ENCODE measurements around the gene BAHCC1. TPM values are rescaled to one million over a fixed set of nuclear protein-coding genes. Genes with fewer than 3 reads are reported as not detected.

The BAHCC1 gene
- total RNA-seq, 1 donor from 2014 or later, result 8.4 TPM

DNA sequence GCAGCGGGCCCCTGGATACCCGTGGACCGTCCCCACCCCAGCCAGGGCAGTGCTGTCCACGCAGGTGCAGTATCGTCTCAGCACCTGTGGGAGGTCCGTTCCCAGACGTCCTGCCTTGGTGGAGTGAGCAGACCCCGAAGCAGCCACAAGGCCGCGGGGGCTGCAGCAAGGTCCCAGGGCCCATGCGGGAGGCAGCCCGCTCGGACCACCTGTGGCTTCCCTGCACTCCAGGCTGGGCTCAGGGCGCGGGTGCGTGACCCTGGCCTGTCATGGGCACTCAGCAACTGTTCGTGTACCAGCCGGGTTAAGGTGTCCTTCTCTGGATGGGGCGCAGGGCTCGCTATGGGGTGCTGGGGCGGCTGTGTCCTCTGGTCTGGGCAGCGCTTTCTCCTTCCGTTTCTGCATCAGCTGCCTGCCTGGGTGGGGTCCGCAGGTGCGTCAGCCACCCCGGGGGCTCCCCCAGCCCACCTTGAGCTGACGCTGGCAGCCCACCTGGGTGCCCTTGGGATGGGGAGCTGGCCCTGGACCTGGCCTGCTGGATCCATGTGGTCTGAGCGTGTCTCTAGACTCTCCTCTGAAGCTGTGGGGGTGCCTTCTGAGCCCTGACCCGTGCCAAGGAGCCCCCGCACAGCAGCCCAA, 18.4 kb downstream of the BAHCC1 start:
- no peak overlapping the region for H3K27ac ChIP-seq (ENCODE audit: low read depth, low read length)
- no peak overlapping the region for H3K4me3 ChIP-seq (ENCODE audit: low read length in 3 of 3)
- peak overlapping the region in 1 of 3 donors; percentile 25 for H3K9ac ChIP-seq (ENCODE audit: low read depth in 1 of 3, low read length in 3 of 3)
- no peaks in the 10 kb centered on the region for H3K36me3 ChIP-seq (ENCODE audit: control insufficient read depth in 3 of 3, insufficient read depth in 3 of 3, low read length in 3 of 3)
- peaks cover 0 to 10% (median 0%) of the 10 kb centered on the region in 3 donors for H3K27me3 ChIP-seq (ENCODE audit: control insufficient read depth in 3 of 3, insufficient read depth in 3 of 3, low read length in 3 of 3)
- H3K4me1 ChIP-seq (ENCODE audit: control insufficient read depth in 3 of 3, insufficient read depth in 3 of 3, low read length in 3 of 3), result peaks cover 30 to 44% (median 37%) of the 10 kb centered on the region in 3 donors
- H3K9me3 ChIP-seq (ENCODE audit: control insufficient read depth in 3 of 3, low read length in 3 of 3), result no peaks in the 10 kb centered on the region

DNA sequence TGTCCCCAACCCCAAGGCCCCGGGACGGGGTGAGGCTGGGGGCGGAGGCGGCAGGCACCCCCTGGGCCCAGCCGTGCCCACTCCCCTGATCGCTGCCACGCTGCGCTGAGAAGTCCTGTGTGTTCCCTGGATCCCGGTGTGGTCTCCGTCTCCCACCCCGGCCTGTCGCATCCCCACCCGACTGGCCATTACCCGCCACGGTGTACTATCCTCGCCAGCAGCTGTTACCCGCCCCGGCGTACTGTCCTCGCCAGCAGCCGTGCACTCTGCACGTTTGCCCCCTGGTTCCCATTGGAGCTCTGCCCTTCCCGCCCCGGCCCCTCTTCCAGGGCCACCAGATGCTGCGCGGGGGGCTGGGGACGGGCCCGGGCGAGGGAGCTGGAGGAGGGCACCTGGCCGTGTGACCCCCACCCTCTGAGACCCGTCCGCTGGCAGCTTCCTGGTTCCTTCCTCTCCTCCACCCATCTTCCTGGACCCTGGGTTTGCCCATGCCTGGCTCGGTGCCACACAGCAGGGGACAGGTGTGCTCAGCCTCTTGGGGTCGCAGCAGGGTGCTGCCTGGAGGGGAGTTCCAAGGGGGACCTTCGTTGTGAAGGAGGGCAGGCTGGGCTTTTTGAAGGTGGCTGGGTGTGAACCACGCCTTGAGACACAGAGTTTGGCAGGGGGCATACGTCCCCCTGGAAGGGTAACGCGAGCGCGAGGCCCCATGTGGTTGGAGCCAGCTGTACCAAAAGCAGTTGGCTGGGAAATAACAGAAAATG, 19.7 kb downstream of the BAHCC1 start:
- Histone ChIP-seq H3K27me3 (ENCODE audit: control insufficient read depth in 3 of 3, insufficient read depth in 3 of 3, low read length in 3 of 3) (peaks cover 0 to 17% (median 0%) of the 10 kb centered on the region in 3 donors), H3K27ac (ENCODE audit: low read depth, low read length) (no peak overlapping the region), H3K4me3 (ENCODE audit: low read length in 3 of 3) (no peak overlapping the region), H3K9me3 (ENCODE audit: control insufficient read depth in 3 of 3, low read length in 3 of 3) (no peaks in the 10 kb centered on the region), H3K36me3 (ENCODE audit: control insufficient read depth in 3 of 3, insufficient read depth in 3 of 3, low read length in 3 of 3) (no peaks in the 10 kb centered on the region), H3K4me1 (ENCODE audit: control insufficient read depth in 3 of 3, insufficient read depth in 3 of 3, low read length in 3 of 3) (peaks cover 39 to 52% (median 49%) of the 10 kb centered on the region in 3 donors), H3K9ac (ENCODE audit: low read depth in 1 of 3, low read length in 3 of 3) (no peak overlapping the region)

DNA sequence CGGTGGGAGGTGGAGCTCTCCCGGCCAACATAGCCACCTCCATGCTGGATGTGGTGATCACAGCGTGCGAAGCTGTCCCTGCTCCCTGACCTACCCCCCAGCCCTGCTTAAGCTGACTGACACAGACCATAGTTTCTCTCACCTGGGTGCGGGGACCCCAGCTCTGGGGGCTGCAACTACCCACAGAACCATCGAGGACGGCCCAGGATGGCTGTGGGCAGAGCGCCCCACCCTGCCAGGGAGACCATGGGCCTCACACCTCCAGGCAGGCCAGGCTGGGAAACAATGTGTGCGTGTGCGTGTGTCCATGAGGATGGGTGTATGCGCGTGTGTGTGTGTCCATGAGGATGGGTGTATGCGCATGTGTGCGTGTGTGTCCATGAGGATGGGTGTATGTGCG, 20.4 kb downstream of the BAHCC1 start:
- H3K4me1 ChIP-seq (ENCODE audit: control insufficient read depth in 3 of 3, insufficient read depth in 3 of 3, low read length in 3 of 3), result peaks cover 47 to 59% (median 57%) of the 10 kb centered on the region in 3 donors

DNA sequence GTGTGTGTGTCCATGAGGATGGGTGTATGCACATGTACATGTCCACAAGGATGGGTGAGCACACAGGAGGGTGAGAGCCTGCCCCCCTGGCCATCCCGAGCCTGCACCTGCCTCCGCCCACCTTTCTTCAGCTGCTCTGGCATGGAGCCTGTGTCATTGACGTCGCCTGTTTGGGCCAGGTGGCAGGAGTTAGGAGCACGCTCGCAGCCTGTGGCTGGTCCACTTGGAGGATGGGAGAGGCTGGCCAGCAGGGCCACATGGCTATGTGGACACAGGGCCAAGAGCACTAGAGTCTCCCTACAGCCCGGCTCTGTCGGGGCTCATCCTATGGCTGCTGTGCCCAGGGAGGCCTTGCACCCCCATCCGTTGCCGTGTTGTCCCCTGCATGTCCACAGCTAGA, 21.4 kb downstream of the BAHCC1 start:
- H3K36me3 ChIP-seq (ENCODE audit: control insufficient read depth in 3 of 3, insufficient read depth in 3 of 3, low read length in 3 of 3), result no peaks in the 10 kb centered on the region
- H3K4me1 ChIP-seq (ENCODE audit: control insufficient read depth in 3 of 3, insufficient read depth in 3 of 3, low read length in 3 of 3), result peaks cover 56 to 68% (median 66%) of the 10 kb centered on the region in 3 donors
- peak overlapping the region; percentile 92 for H3K27ac ChIP-seq (ENCODE audit: low read depth, low read length)
- H3K27me3 ChIP-seq (ENCODE audit: control insufficient read depth in 3 of 3, insufficient read depth in 3 of 3, low read length in 3 of 3), result peaks cover 0 to 25% (median 0%) of the 10 kb centered on the region in 3 donors
- H3K9me3 ChIP-seq (ENCODE audit: control insufficient read depth in 3 of 3, low read length in 3 of 3), result no peaks in the 10 kb centered on the region
- H3K9ac ChIP-seq (ENCODE audit: low read depth in 1 of 3, low read length in 3 of 3), result peak overlapping the region in 1 of 3 donors; percentile 33
- no peak overlapping the region for H3K4me3 ChIP-seq (ENCODE audit: low read length in 3 of 3)

More for the DNA sequence above, 20.4 kb downstream of the BAHCC1 start:
- no peaks in the 10 kb centered on the region for H3K36me3 ChIP-seq (ENCODE audit: control insufficient read depth in 3 of 3, insufficient read depth in 3 of 3, low read length in 3 of 3)
- H3K27me3 ChIP-seq (ENCODE audit: control insufficient read depth in 3 of 3, insufficient read depth in 3 of 3, low read length in 3 of 3), result peaks cover 0 to 23% (median 0%) of the 10 kb centered on the region in 3 donors
- H3K9me3 ChIP-seq (ENCODE audit: control insufficient read depth in 3 of 3, low read length in 3 of 3), result no peaks in the 10 kb centered on the region
- H3K9ac ChIP-seq (ENCODE audit: low read depth in 1 of 3, low read length in 3 of 3), result no peak overlapping the region
- H3K27ac ChIP-seq (ENCODE audit: low read depth, low read length), result no peak overlapping the region
- no peak overlapping the region for H3K4me3 ChIP-seq (ENCODE audit: low read length in 3 of 3)

DNA sequence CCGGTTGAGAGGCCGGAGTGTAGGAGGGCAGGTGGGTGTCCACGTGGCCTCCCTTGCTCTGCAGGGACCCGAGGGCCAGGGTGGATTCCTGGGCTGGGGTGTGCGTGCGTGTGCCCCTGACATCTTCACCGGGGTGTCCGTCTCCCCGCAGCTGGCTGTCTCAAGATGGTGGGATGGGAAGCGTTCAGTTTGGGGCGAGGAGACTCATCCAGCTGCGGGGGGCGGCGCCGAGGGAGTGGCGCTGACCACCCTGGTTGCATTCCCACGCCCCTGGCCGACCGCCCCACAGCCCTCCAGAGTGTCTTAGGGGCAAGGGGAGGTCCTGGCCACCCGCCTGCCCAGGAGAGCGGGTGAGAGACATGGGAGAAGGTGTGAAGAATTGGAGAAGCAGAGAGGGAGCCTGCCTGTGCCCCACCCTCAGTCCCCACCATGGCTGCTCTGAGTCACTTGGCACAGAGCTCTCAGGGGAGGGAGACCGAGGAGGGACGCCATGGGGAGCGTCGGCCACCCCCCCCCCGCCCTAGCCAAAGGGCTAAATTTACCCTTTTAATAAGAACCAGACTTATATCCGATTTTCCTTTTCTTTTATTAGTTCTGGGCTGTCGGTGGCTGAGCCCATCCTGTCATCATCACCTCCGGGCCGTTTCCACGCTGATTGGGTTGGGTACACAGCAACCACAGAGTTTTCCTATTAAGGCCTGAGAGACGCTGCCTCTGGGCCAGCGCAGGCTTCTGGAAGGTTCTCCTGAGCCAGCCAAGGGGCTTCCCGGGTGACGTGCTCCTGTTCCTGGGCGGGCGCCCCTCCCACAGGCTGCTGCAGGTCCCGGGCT, 22.0 kb downstream of the BAHCC1 start:
- Histone ChIP-seq H3K4me3 (ENCODE audit: low read length in 3 of 3) (no peak overlapping the region), H3K4me1 (ENCODE audit: control insufficient read depth in 3 of 3, insufficient read depth in 3 of 3, low read length in 3 of 3) (peaks cover 59 to 71% (median 71%) of the 10 kb centered on the region in 3 donors), H3K27me3 (ENCODE audit: control insufficient read depth in 3 of 3, insufficient read depth in 3 of 3, low read length in 3 of 3) (peaks cover 0 to 25% (median 0%) of the 10 kb centered on the region in 3 donors), H3K27ac (ENCODE audit: low read depth, low read length) (peak overlapping the region; percentile 92), H3K9ac (ENCODE audit: low read depth in 1 of 3, low read length in 3 of 3) (peak overlapping the region in 2 of 3 donors; percentile 33 to 38), H3K36me3 (ENCODE audit: control insufficient read depth in 3 of 3, insufficient read depth in 3 of 3, low read length in 3 of 3) (no peaks in the 10 kb centered on the region), H3K9me3 (ENCODE audit: control insufficient read depth in 3 of 3, low read length in 3 of 3) (no peaks in the 10 kb centered on the region)

DNA sequence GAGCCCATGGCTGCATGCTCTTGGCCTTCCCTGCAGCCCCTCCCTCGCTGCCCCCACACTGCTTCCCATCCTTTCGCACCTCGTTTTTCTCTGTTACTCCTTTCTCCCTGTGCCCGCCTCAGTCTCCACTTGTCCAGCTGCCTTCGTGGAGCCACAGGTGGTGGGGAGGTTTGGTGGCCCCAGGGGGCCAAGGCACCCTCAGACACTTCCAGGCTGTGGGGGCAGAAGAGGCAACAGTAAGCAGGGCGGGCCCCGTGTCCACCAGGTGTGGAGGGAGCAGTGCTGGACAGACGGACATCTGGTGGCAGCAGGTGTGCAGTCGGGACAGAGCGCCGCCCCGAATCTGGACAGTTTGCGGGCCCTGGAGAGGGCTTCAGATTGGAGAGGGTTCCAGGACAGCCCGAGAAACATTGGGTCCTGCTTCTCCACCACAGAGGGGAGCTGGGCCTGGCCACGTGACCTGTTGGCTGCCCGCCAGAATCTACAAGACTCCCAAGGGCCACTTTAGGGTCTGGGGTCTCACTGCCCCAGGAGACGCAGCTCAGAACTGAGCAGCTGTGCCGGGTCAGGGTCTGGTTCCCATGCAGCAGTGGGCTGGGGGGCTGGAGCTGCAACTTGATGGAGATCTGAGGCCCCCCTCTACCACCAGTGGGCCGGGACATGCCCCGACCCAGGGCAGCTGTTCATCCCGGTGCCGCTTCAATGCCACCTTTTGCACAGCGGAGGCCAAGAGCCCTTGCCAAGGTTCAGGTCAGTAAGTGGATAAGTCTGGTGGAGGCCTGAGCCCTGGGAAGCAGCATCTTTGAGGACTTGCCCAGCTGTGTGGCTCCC, 22.8 kb downstream of the BAHCC1 start:
- Histone ChIP-seq H3K36me3 (ENCODE audit: control insufficient read depth in 3 of 3, insufficient read depth in 3 of 3, low read length in 3 of 3) (no peaks in the 10 kb centered on the region), H3K27ac (ENCODE audit: low read depth, low read length) (peak overlapping the region; percentile 92), H3K27me3 (ENCODE audit: control insufficient read depth in 3 of 3, insufficient read depth in 3 of 3, low read length in 3 of 3) (peaks cover 0 to 25% (median 0%) of the 10 kb centered on the region in 3 donors), H3K4me3 (ENCODE audit: low read length in 3 of 3) (no peak overlapping the region), H3K4me1 (ENCODE audit: control insufficient read depth in 3 of 3, insufficient read depth in 3 of 3, low read length in 3 of 3) (peaks cover 59 to 71% (median 71%) of the 10 kb centered on the region in 3 donors), H3K9me3 (ENCODE audit: control insufficient read depth in 3 of 3, low read length in 3 of 3) (no peaks in the 10 kb centered on the region), H3K9ac (ENCODE audit: low read depth in 1 of 3, low read length in 3 of 3) (peak overlapping the region in 2 of 3 donors; percentile 38 to 40)

DNA sequence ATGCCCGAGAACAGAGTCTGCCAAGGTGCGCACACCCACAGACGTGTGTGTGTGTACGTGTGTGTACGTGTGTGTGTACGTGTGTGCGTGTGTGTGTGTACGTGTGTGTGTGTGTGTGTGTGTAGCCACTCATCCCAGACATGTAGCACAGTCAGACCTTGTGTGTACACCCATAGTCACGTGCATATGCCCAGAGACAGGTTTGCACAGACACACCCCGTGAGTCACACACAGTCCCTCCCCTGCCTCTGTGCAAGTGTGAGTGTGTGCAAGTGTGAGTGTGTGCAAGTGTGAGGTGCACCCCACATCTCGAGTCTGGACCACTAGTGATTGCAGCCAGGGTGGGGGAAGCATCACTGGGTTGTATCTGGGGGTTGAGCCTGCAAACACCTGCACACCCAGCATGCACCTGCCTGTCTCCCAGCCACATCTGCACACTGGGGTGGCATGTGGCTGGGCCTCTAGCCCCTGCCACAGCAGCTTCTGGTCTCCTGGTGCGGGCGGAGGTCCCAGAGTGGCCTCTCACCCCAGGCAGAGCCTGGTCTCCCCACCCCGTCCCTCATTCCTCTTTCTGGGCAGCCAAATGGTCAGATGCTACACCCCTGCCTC, 23.6 kb downstream of the BAHCC1 start:
- H3K27ac ChIP-seq (ENCODE audit: low read depth, low read length), result peak overlapping the region; percentile 92
- no peaks in the 10 kb centered on the region for H3K9me3 ChIP-seq (ENCODE audit: control insufficient read depth in 3 of 3, low read length in 3 of 3)
- peak overlapping the region in 2 of 3 donors; percentile 20 to 45 for H3K9ac ChIP-seq (ENCODE audit: low read depth in 1 of 3, low read length in 3 of 3)
- H3K4me3 ChIP-seq (ENCODE audit: low read length in 3 of 3), result peak overlapping the region in 1 of 3 donors; percentile 35
- H3K36me3 ChIP-seq (ENCODE audit: control insufficient read depth in 3 of 3, insufficient read depth in 3 of 3, low read length in 3 of 3), result no peaks in the 10 kb centered on the region
- H3K4me1 ChIP-seq (ENCODE audit: control insufficient read depth in 3 of 3, insufficient read depth in 3 of 3, low read length in 3 of 3), result peaks cover 63 to 74% (median 73%) of the 10 kb centered on the region in 3 donors
- H3K27me3 ChIP-seq (ENCODE audit: control insufficient read depth in 3 of 3, insufficient read depth in 3 of 3, low read length in 3 of 3), result peaks cover 0 to 25% (median 0%) of the 10 kb centered on the region in 3 donors

DNA sequence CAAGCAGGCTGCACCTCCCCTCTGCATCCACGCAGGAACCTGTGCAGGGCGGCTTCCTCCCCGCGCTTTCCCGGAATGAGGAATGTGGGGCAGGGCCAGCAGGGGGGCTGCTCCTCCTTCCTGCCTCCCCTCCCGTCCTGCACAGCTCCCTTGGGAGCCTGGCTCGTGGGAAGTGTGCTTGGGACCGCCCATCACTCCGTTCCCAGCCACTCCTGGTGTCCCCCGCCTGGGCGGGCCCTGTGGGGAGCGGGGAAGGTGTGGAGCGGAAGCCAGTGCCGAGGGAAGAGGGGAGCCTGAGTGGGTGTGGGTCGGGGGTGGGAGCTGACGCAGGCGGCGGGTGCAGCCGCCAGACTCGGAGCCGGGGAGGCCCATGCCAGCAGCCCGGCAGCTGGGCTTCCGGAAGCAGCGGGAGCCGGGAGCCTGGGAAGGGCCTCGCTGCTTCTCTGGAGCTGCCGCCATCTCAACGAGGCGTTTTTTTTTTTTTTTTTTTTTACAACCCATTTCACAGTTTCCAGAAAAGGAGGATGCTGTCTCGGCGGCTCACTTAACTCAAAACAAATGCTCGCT, 24.1 kb downstream of the BAHCC1 start:
- Histone ChIP-seq H3K4me3 (ENCODE audit: low read length in 3 of 3) (peak overlapping the region in 2 of 3 donors; percentile 51 to 67), H3K36me3 (ENCODE audit: control insufficient read depth in 3 of 3, insufficient read depth in 3 of 3, low read length in 3 of 3) (no peaks in the 10 kb centered on the region), H3K4me1 (ENCODE audit: control insufficient read depth in 3 of 3, insufficient read depth in 3 of 3, low read length in 3 of 3) (peaks cover 68 to 79% (median 76%) of the 10 kb centered on the region in 3 donors), H3K27me3 (ENCODE audit: control insufficient read depth in 3 of 3, insufficient read depth in 3 of 3, low read length in 3 of 3) (peaks cover 0 to 27% (median 0%) of the 10 kb centered on the region in 3 donors), H3K27ac (ENCODE audit: low read depth, low read length) (peak overlapping the region; percentile 92), H3K9ac (ENCODE audit: low read depth in 1 of 3, low read length in 3 of 3) (peak overlapping the region; percentile 59 to 74 (median 72)), H3K9me3 (ENCODE audit: control insufficient read depth in 3 of 3, low read length in 3 of 3) (no peaks in the 10 kb centered on the region)
